Measurements from ENCODE around the gene CRHBP.

CRHBP gene

DNA sequence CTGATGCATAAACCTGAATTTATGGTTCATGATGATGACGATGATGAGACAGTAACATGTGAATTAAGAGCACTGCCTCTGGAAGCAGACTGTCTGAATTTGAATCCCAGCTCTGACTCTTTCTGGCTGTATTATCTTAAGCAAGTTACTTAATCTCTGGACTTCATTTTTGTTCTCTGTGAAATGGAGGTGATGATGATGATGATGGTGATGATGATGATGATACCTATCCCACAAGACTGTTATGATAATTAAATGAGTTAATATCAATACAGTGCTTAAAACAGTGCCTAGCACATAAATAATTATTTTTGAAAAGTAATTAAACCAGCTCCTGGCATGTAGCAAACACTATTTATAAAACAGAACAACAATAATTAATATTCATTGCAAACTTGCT, 64.1 kb downstream of the CRHBP start:
- DNase-seq, result no peak

DNA sequence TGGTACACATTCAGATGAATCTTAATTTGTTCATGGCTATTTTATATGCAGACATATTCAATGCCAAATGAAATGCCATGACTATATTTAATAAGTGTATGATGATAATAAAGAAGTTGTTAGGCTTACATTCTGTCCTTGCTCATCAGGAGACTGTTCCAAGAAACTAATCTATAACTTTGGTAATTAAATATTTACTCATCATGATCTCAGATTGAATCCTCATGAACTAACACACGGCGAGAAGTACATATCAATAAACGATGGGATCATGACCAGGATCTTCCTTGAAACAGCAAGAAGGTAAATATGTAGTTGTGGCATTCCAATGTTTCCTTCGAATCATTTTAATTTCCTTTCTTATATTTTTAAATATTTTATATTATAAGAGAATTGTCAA, 64.8 kb downstream of the CRHBP start:
- DNase-seq, result no peak

Data from suppressor macrophage treated with lipopolysaccharide for 4 hours (primary cell).